CD4-positive, alpha-beta T cell treated with Interleukin-12 subunit alpha and Interleukin-12 subunit beta, for 1 hour (primary cell): ENCODE data around the gene NOD2.

Experiments used
- DNase-seq: peaks from one replicate; pipeline ENCODE4 v3.0.0-alpha.2; 2020

The NOD2 gene

DNA sequence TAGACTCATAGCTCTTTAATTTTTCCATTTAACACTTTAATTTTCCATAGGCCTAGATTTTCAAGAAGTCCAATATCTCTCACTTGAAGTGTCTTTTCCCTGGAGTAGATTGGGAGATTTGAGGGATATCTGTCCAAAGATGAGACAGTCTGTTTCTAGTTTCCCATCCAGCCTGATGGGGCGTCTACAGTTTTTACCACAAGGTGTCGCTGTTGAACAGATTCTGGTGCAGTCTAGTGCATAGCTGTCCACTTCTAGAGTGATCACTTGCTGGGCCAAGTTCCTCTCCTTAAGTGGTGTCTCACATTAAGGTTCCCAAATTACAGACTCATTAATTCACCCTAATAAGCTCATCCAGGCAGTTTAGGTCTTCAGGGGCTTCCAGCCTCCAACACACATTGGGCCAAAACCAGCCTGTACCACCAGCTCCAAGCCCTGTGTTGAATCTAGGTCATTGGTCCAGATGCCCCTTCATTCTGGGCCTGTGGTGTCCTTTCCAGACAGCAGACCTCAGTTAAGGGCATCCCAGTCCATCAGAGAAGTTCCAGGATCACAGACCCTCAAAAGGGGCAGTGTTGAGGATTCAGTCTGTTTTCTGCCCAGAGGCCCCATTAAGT is 21.7 kb upstream of the NOD2 start:
- DNase-seq: peak; percentile 69

DNA sequence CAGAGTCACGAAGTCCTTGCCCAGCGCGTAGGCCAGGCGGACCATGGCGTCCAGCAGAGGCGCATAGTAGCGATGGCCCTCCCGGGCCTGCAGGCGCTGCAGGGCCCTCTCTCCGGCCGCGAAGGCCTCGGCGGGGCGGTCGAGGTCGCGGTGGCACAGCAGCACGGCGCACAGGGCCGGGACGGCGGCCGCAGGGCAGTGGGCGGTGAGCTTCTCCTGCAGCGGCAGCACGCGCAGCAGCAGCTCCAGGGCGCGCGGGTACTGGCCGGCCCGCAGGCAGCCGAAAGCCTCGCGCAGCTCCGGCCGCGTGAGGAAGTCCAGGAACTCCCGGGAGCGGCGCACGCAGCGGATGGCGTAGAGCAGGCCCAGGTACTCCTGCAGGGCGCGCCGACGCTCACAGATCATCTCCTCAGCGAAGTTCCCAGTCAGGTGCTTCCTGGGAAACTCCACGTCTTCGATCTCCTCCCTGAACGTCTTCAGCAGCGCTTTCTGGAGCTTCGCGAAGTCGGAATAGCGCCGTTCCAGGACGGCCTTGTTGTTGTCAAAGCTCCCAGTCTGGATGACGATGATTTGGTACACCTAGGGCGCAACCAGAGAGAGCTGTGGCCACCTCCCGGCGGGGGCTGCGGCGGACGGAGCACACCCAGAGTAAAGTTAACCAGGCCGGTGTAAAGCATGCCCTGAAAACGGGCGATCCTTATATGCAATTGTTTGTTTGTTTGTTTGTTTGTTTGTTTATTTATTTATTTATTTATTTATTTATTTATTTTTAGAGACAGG is 19.7 kb upstream of the NOD2 start:
- no peak for DNase-seq

DNA sequence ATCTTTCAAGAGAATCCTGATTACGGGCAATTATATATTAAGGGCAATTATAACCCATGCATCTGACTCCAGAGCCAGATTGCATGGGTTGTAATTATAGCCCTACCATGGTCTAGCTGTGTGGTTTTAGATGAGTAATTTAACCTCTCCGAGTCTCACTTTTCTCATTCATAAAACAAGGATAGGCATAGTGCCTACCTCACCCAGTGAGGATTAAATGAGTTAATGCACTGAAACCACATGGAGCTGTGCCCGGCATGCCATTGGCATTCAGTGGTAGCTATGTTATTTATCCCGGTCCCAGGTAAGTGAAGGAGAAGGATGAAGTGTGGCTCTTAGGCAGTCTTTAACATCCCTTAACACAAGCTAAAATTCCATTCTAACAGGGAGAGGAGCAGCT is 18.6 kb upstream of the NOD2 start:
- no peak for DNase-seq

DNA sequence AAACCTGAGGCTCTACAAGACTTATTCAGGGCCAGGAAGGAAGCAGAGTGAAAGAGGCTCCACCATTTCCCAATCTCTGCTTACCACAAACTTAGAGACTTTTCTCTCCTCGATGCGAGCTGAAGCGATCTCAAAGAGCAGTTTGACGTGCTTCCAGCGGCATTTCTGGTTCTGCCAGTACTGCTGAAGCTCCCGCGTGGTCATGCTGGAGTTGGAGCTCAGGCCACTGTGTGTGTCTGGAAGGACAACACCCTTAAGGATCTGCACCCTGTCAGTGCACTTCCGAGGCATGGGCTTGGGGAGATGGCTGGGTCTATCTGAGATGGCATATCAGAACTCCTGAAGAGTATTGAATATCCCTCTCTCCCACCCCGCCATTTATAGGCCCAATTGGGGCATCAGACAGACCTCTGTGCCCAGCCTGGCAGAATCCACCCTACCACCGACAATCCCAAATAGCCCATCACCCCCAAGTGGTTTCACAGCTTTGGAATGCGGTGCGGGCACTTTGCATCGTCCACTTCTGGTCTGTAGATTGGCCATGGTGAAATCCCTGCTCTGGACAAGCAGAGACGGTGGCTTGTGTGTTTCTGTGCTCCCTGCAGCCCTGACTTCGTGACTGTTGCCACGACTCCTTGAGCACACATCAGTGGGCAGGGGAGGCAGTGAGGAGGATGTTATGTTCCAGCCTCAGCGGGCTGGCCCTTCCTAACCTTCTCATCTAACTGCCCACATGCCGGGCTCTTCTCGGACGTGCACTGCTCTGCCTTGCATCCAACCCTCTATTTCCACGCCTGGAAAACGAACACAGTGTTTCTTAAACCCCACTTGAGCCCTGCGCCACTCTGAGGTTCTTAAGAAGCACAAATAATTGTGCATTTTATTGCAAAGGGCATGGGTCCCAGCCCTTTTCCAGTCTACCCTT is 17.5 kb upstream of the NOD2 start:
- DNase-seq: no peak

DNA sequence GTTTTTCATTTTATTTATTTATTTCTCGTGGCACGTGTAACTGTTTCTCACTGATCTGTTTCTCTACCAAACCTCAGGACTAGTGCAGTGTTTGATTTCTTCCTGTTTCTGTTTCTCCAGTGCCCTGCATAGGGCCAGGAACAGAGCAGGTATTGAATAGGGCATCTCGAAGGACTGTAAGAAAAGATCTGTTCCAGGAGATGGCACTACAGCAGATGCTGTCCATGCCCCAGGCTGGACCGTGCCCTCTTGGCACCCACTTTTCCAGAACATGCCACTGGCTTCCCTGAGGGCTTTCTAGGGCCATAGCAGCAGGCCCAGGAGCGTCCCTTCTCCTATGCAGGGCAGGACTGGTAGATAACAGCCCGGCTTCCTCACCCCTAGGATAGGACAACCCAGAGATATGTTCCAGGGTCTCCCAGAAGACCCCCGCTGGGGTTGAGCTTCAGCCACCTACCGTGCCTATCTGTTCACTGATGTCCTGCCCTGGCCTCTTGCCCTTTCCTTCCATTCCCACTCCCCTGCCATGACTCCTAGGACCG is 16.7 kb upstream of the NOD2 start:
- no peak for DNase-seq

DNA sequence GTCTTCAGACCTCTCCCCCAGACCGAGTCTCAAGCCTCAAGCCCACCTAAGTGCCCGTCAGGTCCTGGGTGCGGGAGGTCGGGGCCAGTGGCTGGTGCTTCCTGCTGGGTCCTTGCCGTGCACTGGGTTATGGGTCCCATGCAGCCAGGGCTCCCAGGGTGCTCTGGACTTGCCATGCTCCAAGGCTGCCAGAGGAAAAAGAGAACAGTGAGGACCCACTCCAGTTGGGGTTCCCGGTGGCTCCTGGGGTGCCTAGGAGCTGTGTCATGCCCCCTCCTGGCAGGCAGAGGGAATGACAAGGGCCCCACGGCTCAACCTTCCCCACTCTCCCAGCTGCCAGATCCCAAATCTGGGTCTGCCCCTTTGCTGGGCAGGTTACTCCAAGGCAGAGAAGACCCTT is 16.1 kb upstream of the NOD2 start:
- DNase-seq: no peak

DNA sequence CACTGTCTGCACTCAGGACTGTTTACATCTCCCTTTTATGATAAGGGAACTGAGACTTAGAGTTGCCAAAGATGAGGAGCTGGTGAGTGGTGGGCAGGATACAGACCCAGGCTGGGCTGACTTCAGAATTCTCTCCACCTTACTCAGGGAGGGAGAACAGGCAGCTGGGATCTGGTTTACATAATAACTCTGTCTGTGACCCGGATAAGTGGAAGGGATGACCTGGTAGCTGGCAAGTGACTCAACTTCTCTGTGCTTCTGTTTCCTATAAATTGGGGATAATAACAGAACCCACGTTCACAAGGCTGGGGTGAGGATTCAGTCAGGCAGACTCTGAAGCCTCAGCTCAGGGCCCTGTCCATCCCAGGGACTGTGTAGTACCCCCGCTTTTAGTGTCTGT is 14.9 kb upstream of the NOD2 start:
- DNase-seq: no peak

DNA sequence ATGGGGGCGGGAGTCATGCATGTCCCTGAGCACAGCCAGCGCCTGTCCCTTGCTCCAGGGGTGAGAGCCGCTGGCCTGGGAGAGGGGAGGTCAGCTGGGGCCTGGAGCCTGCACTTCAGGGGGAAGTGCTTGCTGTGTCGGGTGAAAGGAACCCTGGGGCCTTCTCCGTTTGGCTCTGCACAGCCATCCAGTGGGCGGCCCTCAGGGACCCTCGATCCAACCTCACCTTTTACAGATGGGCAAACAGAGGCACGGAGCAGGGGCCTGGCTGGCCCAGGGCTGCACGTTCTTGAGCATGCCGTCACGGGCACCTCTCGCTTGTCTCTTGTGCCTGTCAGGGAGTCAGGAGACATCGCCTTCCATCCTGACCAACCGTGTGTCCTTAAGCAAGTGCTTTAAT is 14.1 kb upstream of the NOD2 start:
- DNase-seq: no peak

DNA sequence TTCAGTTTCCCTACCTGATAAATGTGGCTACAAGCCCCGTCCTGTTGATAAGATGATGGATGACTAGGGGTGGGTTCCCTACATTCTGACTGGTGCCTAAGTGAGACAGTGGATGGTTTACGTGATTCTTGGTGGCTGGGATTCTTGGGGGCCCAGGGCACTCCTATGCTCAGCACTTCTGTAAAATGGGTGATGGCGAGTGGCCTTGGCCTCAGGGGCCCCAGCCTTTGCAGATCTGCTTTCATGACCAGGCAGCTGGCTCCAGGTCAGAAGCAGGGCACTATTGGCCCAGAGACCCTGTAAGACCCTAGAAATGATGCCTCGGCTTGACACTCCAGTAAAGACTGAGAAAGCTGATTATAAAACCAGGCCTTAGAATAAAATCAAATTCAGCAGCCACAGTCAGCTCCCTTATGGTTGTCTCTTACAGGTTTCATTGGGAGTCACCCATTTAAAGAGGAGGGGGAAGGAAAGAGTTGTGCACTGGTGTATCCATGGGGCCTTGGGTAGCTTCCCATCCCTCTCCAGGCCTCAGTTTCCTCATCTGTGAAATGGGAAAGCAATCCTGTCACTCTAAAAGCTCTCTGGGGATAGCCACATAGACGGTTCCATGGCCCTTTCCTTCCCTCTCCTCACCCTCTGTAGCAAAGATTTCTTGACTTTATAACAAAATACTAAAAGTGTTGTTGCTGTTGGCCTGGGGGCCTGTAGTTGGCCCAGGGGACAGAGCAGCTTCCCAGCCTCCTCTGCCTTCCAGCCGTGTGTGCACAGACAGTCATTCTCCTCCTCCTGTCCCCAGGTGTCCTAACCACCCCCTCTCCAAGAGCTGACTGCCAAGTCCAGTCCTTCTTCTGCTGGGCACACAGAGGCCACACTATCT is 13.5 kb upstream of the NOD2 start:
- no peak for DNase-seq

DNA sequence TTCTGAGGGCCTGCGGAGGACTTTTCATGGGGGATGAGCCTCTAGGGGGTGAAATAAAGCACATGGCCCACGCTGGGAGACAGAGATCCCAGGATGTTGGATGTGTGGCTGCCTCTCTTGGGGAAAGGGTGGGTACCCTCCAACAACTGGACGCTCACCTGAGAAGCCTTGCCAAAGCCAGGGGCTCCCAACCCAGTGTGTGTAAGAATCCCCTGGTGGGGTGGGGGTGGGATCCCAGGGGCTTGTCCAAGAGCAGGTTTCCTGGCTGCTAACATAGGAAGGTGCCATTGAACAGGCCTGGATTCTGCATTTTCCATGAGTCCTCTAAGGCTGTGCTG is 12.9 kb upstream of the NOD2 start:
- DNase-seq: no peak

DNA sequence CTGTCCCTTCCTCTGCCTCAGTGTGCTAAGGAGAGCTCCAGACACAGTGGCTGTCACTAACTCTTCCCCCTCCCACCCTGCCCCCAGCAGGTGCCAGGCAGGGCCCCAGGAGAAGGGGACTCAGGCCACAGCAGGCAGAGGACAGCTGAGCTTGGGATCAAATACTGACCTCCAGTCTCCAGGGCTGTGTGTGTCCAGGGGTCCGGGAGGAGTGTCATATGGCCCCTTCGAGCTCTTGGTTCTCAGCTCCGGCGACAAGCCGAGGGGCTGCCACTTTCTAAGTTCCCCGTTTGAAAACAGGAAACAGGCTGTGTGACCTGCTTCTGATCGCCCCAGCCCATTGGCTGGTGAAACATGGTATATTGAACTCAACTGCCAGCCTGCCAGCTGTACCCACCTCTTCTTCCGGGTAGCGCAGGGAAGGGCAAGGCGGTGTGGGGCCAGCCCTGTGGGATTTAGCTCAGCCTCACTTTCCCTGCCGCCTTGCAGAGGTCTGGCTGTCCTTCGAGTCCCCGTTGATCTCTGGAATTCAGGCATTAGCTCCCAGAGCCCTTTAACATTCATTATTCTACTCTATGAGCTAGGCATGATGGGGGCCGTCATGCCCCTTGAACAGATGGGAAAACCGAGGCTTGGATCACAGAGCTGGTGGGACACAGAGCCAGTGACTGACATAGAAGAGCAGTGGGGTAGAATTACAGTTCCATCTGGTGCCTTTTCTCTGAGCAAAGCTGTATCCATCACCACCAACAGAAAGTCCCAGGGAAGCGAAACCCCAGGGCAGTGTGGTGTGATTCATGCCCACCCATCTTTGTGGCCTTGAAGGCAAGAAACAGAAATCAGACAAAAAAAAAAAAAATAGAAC is 12.2 kb upstream of the NOD2 start, which contains the start of gene SNX20:
Gene SNX20, minus strand, starts transcription at position 292 of the 865 bp plus-strand sequence. CDS start 3,786 bp downstream, outside the sequence.
- peak; percentile 82 for DNase-seq

DNA sequence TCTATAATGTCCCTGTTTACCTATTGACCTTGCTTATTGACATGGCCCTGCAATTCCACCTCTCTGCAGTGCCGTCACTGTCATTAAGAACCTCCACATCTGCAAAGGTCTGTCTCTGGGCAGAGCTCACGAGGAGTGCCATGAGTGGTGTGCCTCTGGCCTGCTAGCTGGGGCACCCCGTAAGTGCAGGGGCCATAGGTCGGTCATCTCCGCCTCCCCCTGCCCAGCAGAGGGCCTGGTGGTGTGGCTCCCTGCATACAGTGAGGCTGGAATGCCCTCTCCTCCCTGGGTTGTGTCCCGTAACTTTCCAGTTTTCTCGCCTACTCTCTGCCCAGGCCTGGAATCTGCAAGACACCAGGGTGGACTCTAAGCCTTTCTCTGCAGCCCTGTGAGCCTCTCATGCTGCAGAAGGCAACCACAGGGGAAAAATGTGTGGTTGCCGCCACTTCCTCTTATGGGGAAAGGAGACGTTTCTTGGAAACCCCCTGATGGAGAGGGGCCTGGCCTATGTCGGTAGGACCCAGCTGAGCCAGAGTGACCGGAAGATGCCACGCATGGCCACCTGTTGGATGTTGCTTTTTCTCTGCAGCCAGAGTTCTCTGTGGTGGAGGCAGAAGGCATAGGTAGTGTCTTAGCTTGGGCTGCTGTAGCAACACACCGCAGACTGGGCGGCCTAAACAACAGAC is 9.6 kb upstream of the NOD2 start:
- peak; percentile 72 for DNase-seq

DNA sequence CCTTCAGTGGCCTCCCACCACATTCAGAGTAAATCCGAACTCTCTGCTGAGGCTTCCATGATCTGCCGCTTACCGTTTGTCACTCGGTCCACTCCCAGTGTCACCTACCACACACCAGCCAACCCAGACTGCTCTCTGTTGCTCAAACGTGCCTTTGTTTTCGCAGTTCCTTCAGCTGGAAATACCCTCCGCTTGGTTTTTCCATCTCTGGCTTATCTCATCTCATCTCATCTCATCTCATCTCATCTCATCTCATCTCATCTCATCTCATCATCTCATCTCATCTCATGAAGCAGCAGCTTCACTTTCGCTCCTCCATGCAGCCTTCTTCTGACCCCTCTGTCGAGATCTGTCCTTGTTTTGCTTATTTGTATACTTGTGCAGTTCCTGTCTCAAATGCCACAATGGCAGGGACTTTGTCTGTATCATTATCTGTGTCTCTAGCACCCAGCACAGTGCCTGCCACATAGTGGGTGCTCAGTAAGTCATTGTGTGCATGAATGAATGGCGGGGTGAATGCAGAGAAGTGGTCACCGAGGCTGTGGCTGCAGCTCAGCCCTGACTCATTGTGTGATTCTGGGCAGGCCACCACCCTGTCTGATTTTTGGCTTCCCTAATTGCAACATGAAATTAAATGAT is 8.5 kb upstream of the NOD2 start:
- peak; percentile 58 for DNase-seq

DNA sequence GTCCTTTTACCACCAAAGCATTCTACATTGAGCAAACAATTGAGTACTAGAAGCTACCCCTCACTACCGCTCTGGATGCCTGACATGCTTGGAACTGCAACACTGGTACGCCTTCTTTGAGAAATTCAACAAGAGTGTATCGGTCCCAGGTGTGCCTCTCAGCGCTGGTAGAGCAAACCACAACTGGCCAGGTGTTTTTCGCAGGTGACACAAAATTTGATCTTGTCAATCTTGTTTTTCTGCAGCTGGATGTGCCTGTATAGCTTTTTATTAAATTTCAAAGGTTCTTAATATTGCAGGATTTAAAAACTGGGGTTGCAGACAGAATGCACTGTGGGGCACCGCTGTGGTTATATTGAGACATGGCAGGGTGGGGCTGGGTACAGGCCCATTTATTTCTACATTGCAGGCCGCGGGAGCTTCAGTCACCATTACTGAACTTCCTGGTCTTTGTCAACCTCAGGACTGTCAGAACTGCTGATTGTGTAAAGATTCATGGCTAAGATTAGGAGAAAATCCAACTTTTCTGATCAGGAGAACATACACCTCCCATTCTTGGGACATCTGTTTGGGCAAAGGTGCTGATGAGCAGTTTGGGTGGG is 7.8 kb upstream of the NOD2 start:
- peak; percentile 36 for DNase-seq

DNA sequence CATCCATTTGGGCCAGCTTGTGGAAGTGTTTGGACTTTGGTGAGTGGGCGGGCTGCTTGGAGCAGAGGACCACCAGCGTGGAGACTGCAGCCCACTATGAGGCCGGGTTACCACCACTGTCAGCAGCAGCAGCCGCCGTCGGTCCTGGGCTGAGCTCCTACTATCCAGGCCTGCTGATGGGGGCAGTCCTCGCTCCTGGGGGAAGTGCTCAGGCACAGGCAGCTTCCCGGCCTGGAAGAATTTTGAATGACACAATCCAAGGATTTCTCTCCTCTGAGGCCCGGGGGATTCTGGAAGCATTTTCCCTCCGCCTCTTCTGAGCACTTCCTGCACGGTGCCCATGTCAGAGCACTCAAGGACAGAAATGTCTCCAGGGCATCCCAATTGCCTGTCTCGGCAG is 5.3 kb upstream of the NOD2 start:
- DNase-seq: no peak

DNA sequence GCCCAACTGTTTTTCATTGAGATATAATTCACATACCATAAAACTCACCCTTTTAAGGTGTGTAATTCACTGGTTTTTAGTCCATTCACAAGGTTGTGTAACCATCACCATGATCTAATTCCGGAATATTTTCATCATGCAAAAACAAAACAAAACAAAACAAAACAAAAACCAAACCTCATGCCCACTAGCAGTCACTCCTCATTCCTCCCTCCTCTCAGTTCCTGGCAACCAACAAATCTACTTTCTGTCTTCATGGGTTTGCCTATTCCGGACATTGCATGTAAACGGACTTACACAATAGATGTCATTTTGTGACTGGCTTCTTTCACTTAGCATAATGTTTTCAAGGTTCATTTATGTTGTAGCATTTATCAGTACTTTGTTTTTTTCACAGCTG is 4.5 kb upstream of the NOD2 start:
- DNase-seq: no peak

DNA sequence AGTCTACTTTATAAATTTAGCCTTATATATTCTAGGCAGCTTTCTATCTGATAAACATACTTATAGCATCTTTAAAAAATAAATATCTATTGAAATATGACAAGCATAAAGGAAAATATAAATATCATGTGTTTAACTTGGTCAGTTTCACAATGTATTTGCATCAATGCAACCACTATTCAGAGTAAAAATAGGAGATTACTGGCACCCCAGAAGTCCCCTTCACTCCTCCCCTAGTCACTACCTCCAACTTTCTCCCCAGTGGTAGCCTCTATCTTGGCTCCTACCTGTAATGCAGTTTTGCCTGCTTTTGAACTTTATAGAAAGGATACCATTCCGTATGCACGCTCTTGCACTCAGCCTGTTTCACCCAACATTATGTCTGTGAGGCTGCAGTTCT is 3.2 kb upstream of the NOD2 start:
- DNase-seq: no peak

DNA sequence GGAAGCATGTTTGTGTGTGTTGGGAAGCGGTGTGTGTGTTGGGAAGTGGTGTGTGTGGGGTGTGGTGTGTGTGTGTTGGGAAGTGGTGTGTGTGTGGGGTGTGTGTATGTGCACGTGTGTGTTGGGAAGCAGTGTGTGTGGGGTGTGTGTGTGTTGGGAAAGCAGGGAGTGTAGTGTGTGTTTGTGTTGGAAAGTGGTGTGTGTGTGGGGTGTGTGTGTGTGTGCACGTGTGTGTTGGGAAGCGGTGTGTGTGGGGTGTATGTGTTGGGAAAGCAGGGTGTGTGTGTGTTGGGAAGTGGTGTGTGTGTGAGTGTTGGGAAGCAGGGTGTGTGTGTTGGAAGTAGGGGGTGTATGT is 785 bp upstream of the NOD2 start:
- DNase-seq: no peak

DNA sequence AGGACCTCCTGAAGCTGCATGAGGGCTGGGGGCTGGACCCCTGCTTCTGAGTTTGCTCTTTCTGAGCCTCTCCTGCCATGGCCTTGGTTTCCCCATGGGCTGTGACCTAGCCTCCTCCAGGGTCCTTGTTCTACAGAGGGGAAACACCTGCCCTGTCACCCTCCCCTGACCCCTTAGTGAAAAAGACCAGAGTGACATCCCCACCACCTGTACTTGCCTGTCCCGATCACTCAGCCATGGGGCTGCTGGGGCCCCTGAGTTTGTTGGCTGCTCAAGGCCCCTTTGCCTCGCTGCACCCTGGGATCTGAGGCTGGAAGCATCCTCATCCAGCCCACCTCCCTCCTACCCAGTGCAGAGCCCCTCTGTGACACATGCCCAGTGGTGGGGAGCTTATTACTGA is 800 bp downstream of the NOD2 start:
- no peak for DNase-seq
